Measurements from ENCODE around the gene DQX1.

DQX1 gene

DNA sequence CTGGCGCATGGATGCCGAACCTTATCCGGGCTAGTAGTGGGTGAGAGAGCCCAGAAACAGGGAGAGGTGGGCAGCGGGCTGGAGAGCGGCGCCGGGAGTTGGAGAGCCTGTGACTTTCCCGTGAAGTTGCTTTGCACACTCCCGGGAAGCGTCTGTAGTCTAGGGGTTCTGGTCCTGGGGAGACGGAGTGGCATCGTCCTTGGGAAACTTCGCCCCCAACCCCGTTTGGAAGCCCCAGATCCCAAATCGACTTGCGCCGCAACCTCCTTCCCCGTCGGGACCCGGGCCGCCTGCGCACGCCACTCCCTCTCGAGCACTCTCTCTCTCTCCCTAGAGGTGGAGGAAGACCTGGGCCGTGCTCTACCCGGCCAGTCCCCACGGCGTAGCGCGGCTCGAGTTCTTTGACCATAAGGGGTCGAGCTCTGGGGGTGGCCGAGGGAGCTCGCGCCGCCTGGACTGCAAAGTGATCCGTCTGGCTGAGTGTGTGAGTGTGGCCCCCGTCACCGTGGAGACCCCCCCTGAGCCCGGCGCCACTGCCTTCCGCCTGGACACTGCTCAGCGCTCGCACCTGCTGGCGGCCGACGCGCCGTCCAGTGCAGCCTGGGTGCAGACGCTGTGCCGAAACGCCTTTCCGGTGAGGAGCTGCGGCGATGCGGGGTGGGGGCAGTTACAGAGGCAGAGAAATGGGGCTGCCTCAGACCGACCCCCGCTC lies 28.9 kb upstream of the DQX1 start:
- no peak for DNase-seq

- peak; percentile 53 for DNase-seq
Observed at GRCh38 chr2:74553892-74554819, 28.1 kb upstream of the DQX1 start, which contains the start of the genes DOK1 and LOXL3. Gene DOK1 (plus strand): TSS chr2:74554720. CDS start chr2:74554755, 35 bp downstream. Gene LOXL3 (minus strand): TSS chr2:74553942. CDS start chr2:74552634, 1,308 bp downstream.

GRCh38 chr2:74552914-74553811 lies 27.1 kb upstream of the DQX1 start:
- no peak for DNase-seq

DNA sequence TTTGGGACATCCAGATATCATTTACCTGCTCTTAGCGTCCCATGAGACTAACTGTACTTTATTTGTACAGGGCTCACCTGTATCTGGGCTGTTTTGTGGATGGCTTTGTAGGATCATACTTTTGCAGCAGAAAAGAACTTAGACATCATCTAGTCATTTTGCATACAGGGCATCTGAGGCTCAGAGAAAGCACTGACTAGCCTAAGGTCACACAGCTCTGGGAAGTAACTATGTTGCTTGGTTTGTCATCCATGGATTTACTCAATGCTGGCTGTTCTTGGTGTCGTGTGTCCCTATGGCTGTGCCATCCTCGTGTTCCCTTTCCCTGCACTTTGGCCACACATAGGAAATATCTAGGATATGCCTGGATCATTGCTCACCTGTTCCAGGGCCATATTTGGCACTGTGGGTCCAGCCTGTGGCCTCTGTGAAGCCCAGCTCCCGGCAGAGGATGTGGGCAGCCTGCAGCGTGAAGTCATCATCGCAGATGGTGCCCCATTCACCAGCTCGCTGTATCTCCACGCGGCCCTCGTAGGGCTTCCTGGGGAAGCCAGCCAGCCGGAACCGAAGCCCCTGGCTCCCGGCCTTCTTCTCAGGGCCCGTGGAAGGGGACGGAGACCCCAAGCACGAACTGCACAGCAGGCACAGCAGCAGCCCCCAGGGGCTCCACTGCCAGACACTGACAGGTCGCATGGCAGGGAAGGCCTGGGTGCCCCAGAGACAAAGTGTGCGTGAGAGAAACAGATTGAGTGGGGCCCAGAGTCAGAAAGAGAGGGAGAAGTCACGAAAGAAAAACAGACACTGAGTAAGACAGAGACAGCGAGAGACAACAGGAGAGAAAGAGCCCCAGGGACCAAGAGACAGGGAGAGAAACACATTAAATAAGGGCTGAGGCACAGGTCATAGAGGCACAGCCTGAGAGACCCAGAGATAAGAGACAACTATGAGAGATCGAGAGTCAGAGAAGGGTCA lies 26.2 kb upstream of the DQX1 start:
- DNase-seq = no peak

GRCh38 chr2:74551530-74551929 lies 25.5 kb upstream of the DQX1 start:
- DNase-seq = no peak

DNA sequence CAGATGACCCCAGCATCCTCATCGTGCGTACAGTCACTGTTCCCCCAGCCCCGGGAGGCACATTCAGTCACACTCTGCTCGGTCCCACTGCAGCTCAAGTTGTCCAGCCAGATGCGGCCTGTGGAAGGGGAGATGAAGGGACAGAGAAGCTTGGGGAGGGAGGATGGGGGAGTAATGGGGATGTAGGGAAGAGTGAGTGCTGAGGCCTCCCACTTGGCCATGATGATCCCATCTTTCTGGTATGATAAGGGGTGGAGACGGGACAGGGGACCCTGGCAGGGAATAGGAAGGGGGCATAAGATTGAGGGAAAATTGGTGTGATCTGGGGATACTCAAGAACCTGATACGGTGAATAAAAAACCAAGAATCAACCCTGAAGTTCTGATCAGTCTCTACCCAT lies 24.2 kb upstream of the DQX1 start:
- DNase-seq = no peak

DNA sequence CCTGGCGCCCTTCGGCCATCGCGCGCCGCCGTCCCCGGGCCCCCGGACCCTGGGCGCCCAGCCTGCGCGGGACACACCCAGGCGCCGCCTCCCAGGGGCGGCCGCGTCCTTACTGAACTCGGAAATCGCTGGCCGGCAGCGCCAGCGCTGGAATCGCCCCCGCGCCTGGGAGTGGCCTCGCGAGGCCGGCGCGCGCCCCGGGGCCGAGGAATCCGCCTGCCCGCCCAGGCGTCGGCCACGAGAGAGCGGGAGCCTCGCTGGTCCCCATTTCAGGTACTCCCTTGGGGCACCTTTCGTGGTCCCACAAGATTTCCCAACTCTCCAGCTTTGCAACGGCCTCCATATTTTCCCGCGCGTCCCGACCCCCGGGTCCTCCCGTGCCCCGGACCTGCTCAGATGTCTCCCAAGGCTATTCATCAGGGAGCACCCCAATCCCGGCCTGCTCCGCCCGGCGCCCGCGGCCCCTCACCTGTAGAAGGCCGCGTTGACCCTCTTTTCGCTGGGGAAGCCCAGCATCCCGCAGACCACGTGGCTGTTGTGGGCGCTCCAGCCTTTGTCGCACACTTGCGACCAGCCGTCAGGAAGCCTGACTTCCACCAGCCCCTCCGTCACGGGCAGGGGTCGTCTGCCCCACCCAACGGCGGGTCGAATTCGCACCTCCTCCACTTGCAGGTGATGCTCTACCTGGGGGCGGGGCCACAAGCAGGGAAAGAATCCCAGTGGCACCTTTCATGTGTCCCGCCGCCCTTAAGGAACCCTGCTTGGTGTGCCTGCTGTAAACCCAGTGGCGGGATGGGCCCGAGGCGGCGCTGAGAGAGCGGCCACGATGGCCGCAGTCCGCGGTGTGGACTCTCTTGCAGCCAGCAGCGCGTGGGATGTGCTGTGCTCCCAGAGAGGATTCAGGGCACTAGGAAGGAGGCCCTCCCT lies 23.1 kb upstream of the DQX1 start:
- DNase-seq = no peak

GRCh38 chr2:74548285-74548899 lies 22.4 kb upstream of the DQX1 start:
- no peak for DNase-seq

DNA sequence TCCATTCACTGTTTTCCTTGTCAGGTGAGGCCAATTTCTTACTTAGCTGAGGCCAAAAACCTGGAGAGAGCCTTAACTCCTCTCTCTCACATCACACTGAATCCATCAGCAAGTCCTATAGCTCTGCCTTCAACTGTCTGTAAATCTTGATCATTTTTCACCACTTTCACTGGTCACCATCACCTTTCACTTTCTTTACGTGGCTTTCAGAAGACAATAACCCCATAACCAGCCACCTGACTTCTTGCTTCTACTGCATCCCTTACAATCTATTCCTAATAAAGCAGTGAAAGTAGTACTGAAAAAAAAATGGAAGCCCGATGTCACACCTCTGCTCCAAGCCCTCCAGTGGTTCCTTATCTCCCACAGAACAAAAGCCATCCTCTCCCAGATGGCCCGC lies 20.0 kb upstream of the DQX1 start:
- no peak for DNase-seq

GRCh38 chr2:74544634-74545033 lies 18.6 kb upstream of the DQX1 start:
- no peak for DNase-seq

GRCh38 chr2:74542978-74543377 lies 16.9 kb upstream of the DQX1 start:
- DNase-seq = no peak

DNA sequence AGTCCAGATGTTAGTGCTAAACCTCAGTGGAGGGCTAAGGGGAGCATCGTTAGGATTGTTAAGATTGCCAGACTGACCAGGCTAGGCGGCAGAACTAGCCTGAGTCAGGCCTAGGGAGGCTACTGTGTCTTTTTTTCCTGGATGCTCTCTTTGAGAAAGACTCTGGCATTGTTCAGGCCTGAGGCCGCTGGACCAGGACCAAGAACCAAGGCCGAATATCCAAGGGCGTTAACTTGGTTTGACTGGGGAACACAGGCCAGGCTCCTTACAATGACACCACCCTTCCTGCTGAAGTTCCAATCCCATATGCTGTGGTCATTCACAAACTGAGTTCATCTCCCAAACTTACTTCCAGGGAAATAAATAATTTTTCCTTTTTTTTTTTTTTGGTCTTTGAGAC lies 14.3 kb upstream of the DQX1 start:
- DNase-seq = no peak

GRCh38 chr2:74538881-74539339 lies 12.9 kb upstream of the DQX1 start:
- no peak for DNase-seq

DNA sequence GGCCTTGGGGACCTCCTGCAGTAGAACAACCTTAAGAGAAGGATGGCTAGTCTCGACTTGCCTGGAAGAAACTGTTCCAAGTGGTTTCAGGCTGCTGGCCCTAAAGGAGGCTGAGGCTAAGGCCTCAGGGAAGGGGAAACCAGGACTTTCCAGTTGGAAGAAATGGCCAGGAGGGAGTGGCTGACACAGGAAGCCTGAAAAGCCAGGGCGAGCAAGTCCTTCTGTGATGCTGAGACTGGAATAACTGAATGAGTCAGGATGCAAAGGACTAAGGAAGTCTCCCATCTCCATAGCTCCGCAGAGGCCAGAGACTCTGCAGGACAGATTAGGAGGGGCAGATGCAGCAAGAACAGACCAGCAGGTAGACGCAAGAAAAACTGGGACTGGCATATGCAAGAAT lies 11.1 kb upstream of the DQX1 start:
- no peak for DNase-seq

DNA sequence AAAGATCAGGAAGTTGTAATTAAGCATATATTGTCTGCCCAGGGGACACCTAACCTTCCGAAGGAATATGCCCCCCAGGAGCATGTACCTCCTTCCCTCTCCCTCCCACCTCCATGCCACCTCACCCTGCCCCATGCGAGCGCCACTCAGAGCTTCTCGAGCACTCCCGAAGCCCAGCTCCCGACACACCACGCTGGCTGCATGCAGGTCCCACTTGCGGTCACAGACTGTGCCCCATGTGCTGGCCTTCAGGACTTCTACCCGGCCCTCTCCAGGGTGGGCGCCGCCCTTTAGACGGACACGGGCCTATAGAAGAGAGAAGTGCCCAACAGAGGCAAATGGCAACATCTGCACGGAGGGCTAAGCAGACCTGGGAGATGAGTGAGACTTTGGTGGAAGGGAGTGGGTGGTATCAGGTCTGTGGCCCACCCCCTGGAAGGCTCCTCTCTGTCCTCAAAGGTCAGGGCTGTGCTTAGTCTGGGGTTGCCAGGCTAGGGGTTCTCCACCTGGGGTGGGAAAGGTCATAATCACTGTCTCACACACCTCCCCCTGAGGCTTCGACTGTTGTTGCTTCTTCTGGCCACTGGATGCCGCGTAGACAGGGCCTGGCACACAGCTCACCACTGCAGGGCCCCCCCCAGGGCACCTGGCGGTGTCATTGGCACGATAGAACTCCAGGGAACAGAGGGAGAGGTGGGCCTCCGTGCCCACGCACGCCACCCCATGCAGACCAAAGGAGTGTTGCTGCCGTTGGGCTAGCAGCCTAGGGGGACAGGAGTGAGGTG lies 10.3 kb upstream of the DQX1 start:
- no peak for DNase-seq

DNA sequence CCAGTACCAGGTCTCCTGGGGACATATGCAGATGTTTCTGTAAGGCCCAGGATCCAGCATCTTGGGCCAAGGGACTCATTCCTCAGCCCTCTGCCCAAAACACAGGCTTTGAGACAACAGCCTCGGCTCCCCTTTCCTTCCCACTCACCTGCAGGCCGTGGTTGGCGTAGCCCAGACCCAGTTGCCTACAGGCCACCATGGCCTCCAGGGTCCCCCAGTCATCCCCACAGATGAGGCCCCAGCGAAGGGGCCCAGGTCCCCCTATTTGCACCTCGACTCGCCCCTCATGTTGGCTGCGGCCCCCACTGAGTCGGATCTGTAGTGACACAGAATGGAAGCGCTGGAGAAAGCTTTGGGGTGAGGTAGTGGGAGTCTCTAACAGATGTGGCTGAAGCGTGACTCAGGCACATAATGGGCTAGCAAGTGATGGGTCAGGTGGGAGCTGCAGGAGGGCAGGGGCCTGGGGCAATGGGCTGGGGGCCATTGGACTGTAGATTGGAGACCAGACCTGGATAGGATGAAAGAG lies 9.5 kb upstream of the DQX1 start:
- DNase-seq = no peak

DNA sequence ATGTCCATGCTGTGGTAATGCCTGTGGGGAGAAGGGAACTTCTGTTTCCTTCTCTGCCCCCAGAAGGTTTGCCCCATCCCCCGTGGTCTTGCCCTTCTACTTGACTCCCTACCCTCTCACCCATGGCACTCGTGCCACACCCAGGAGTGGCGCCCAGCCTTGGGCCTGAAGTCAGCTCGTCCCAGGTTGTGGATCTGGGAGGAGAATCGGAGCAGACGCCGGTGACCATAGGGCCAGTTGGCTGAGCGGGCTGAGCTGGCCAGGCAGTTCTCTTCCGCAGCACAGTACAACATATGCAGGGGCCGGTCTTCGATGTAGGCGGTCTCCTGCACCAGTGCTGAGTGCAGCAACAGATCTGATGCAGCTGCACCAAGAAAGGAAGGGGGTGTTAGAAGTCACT lies 8.4 kb upstream of the DQX1 start:
- DNase-seq = no peak

GRCh38 chr2:74533464-74533863 lies 7.4 kb upstream of the DQX1 start:
- no peak for DNase-seq

DNA sequence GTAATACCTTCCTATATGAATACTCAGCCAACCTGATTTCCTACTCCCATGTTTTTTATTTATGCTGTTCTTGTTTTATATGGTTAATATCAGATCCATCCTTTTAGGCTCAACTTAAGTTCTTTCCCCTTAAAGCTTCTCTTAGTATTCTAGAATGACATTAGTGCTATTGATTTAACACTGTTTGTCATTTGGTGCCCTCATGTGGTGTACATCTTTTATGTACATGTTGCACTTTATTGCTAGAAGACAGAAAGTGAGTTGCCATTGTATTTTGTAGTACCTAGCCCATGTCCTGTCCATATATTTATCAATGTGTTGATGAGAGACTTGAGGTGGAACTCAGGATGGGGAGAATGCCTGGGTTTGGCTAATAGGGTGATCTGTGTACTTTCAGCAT lies 6.2 kb upstream of the DQX1 start:
- DNase-seq = no peak
